CD14-positive monocyte (primary cell): ENCODE measurements around the gene PCNT. TPM values are rescaled to one million over a fixed set of nuclear protein-coding genes. Genes with fewer than 3 reads are reported as not detected.
A peak's percentile ranks its signal among the peaks of the same experiment; 100 is the strongest.

ENCODE experiments used
- DNase-seq, 3 donors: peaks; one replicate each; pipeline ENCODE4 v3.0.0-alpha.2; 2011 to 2022
- H2AFZ ChIP-seq: 2 replicates; pipeline ENCODE4 v1.6.0; 2012; ENCODE audit warnings: mild to moderate bottlenecking, low read depth, low read length, inconsistent platforms; ENCODE audit not compliant: insufficient read depth, poor library complexity, severe bottlenecking
- H3K27ac ChIP-seq, 2 donors: 1 replicate in 1 of 2; 2 replicates in 1 of 2; pipeline ENCODE4 v1.5.1; 2012 to 2013; ENCODE audit warnings: low read length in 2 of 2, control low read depth in 1 of 2, inconsistent platforms in 1 of 2, low read depth in 1 of 2, mild to moderate bottlenecking in 1 of 2
- H3K27me3 ChIP-seq, 2 donors: one replicate each; pipeline versions ENCODE4 v1.6.0 to v1.6.1; 2011 to 2013; ENCODE audit warnings: low read length in 2 of 2; ENCODE audit not compliant: control insufficient read depth in 2 of 2, insufficient read depth in 2 of 2
- H3K36me3 ChIP-seq, 2 donors: replicated peaks in 1 of 2; 1 replicate in 1 of 2; 2 replicates in 1 of 2; pipeline versions ENCODE4 v1.5.1 to v1.6.1; 2012 to 2013; ENCODE audit warnings: low read length in 2 of 2, control low read depth in 1 of 2, inconsistent platforms in 1 of 2, mild to moderate bottlenecking in 1 of 2; ENCODE audit not compliant: insufficient read depth in 2 of 2, control insufficient read depth in 1 of 2
- H3K4me1 ChIP-seq, 2 donors: 1 replicate in 1 of 2; 2 replicates in 1 of 2; pipeline versions ENCODE4 v1.5.1 to v1.6.1; 2012 to 2013; ENCODE audit warnings: low read length in 2 of 2, control low read depth in 1 of 2, inconsistent platforms in 1 of 2, mild to moderate bottlenecking in 1 of 2, moderate library complexity in 1 of 2; ENCODE audit not compliant: insufficient read depth in 2 of 2, control insufficient read depth in 1 of 2
- H3K4me2 ChIP-seq: replicated peaks from 2 replicates; pipeline ENCODE3; 2012; ENCODE audit warnings: low read length, moderate library complexity, mild to moderate bottlenecking; ENCODE audit not compliant: poor library complexity, severe bottlenecking; ENCODE audit errors: extremely low read depth
- H3K4me3 ChIP-seq, 3 experiments: fragments of 200-600 bp in 1 of 3; sonication (generic) in 1 of 3; replicated peaks in 1 of 3; 1 replicate in 2 of 3; 2 replicates in 1 of 3; pipeline ENCODE4 v1.5.1; 2011 to 2013; ENCODE audit warnings: low read length in 3 of 3, mild to moderate bottlenecking in 3 of 3, control low read depth in 2 of 3, low read depth in 2 of 3, inconsistent platforms in 1 of 3, moderate library complexity in 1 of 3
- H3K79me2 ChIP-seq: 2 replicates; pipeline ENCODE4 v1.6.0; 2012; ENCODE audit warnings: mild to moderate bottlenecking, control low read depth, inconsistent platforms, low read length, moderate library complexity; ENCODE audit not compliant: insufficient read depth
- H3K9ac ChIP-seq: 2 replicates; pipeline ENCODE4 v1.6.0; 2017; ENCODE audit warnings: low read length, mild to moderate bottlenecking; ENCODE audit not compliant: insufficient read depth, poor library complexity, severe bottlenecking
- H3K9me3 ChIP-seq, 2 donors: replicated peaks in 1 of 2; 1 replicate in 1 of 2; 2 replicates in 1 of 2; pipeline versions ENCODE4 v1.5.1 to v1.6.1; 2012 to 2013; ENCODE audit warnings: low read length in 2 of 2, control low read depth in 1 of 2; ENCODE audit not compliant: control insufficient read depth in 1 of 2, insufficient read depth in 1 of 2
- H4K20me1 ChIP-seq: 2 replicates; pipeline ENCODE4 v1.6.0; 2012; ENCODE audit warnings: mild to moderate bottlenecking, low read length, control low read depth, moderate library complexity; ENCODE audit not compliant: insufficient read depth
- H3K27ac Mint-ChIP-seq, 7 donors: one replicate each; pipeline ENCODE4 v1.8.0; 2020; ENCODE audit warnings: mild to moderate bottlenecking in 7 of 7, mixed read lengths in 7 of 7, moderate library complexity in 6 of 7, inconsistent platforms in 2 of 7
- H3K27me3 Mint-ChIP-seq, 3 donors: one replicate each; pipeline ENCODE4 v1.8.0; 2021 to 2022; ENCODE audit warnings: low read depth in 3 of 3, mild to moderate bottlenecking in 3 of 3, mixed read lengths in 3 of 3, moderate library complexity in 3 of 3, inconsistent platforms in 1 of 3
- H3K36me3 Mint-ChIP-seq, 2 donors: one replicate each; pipeline ENCODE4 v1.8.0; 2020; ENCODE audit warnings: mixed read lengths in 2 of 2, inconsistent platforms in 1 of 2, mild to moderate bottlenecking in 1 of 2
- H3K4me1 Mint-ChIP-seq: one replicate; pipeline ENCODE4 v1.8.0; 2020; ENCODE audit warnings: mild to moderate bottlenecking, mixed read lengths
- H3K4me3 Mint-ChIP-seq, 2 donors: one replicate each; pipeline ENCODE4 v1.8.0; 2020; ENCODE audit warnings: mild to moderate bottlenecking in 2 of 2, mixed read lengths in 2 of 2, moderate library complexity in 1 of 2
- H3K9me3 Mint-ChIP-seq, 7 donors: one replicate each; pipeline ENCODE4 v1.8.0; 2020 to 2022; ENCODE audit warnings: mixed read lengths in 7 of 7, mild to moderate bottlenecking in 6 of 7, moderate library complexity in 6 of 7, inconsistent platforms in 2 of 7
- WGBS: methylation state at CpG from one replicate; pipeline ENCODE4 v1.1.5; 2013; ENCODE audit warnings: missing lambda C conversion rate; ENCODE audit not compliant: insufficient coverage; 5-methylcytosine and 5-hydroxymethylcytosine counted together
- intact Hi-C, 2 donors: fragments of 100-400 bp; cut with micrococcal nuclease; formaldehyde crosslinking; loops; one replicate each; pipeline versions ENCODE4 v1.15.0 to v1.15.1; 2023
- polyA plus RNA-seq, 3 donors: library from polyadenylated mRNA; depleted of rRNA in 1 of 3; unstranded in 2 of 3; stranded (reverse) in 1 of 3; fragments of 300-500 nt in 2 of 3; fragments of >200 nt in 1 of 3; fragmentation: Illumina TruSeq in 2 of 3; gene quantifications; 1 replicate in 2 of 3; 2 replicates in 1 of 3; pipeline ENCODE4 v1.2.3, GENCODE V29; 2012 to 2021
- TF ChIP-seq, protein P1 (sequence below): fragments of 200-600 bp; IDR thresholded peaks from one replicate; pipeline ENCODE4 v1.8.0; 2022; ENCODE audit warnings: antibody characterized with exemption, mild to moderate bottlenecking

PCNT gene
- polyA plus RNA-seq, 3 donors = 4.2 to 16.3 (median 5.1) TPM

GRCh38 chr21:46356494-46357334, 32.8 kb downstream of the PCNT start:
- Histone ChIP-seq H3K27ac (no peak overlapping the region), H3K4me2 (no peak overlapping the region)
- 88% methylated on average over 21 of the region's 23 CpGs for WGBS

GRCh38 chr21:46357335-46357604, 33.3 kb downstream of the PCNT start:
- peaks cover 78 to 97% of the 10 kb centered on the region in 2 donors for H3K36me3 Mint-ChIP-seq
- H3K4me1 Mint-ChIP-seq = no peaks in the 10 kb centered on the region
- H3K4me3 Mint-ChIP-seq = no peak overlapping the region
- DNase-seq = no peak
- Histone ChIP-seq H4K20me1 (no peaks in the 10 kb centered on the region), H3K9ac (no peak overlapping the region), H3K79me2 (no peaks in the 10 kb centered on the region), H3K4me2 (no peak overlapping the region), H3K36me3 (peaks cover 74 to 88% of the 10 kb centered on the region in 2 donors), H3K9me3 (no peaks in the 10 kb centered on the region), H3K27me3 (no peaks in the 10 kb centered on the region), H3K27ac (no peak overlapping the region), H2AFZ (no peak overlapping the region), H3K4me1 (no peaks in the 10 kb centered on the region), H3K4me3 (no peak overlapping the region)
- TF ChIP-seq, protein P1, sequence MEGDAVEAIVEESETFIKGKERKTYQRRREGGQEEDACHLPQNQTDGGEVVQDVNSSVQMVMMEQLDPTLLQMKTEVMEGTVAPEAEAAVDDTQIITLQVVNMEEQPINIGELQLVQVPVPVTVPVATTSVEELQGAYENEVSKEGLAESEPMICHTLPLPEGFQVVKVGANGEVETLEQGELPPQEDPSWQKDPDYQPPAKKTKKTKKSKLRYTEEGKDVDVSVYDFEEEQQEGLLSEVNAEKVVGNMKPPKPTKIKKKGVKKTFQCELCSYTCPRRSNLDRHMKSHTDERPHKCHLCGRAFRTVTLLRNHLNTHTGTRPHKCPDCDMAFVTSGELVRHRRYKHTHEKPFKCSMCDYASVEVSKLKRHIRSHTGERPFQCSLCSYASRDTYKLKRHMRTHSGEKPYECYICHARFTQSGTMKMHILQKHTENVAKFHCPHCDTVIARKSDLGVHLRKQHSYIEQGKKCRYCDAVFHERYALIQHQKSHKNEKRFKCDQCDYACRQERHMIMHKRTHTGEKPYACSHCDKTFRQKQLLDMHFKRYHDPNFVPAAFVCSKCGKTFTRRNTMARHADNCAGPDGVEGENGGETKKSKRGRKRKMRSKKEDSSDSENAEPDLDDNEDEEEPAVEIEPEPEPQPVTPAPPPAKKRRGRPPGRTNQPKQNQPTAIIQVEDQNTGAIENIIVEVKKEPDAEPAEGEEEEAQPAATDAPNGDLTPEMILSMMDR = no peak
- H3K27me3 Mint-ChIP-seq = peaks cover 0 to 3% (median 0%) of the 10 kb centered on the region in 3 donors
- 100% methylated on average over 3 of the region's 4 CpGs for WGBS
- peaks cover 0 to 5% (median 0%) of the 10 kb centered on the region in 7 donors for H3K9me3 Mint-ChIP-seq
- intact Hi-C loops = no loop called here
- peak overlapping the region in 1 of 7 donors; percentile 37 for H3K27ac Mint-ChIP-seq

More at GRCh38 chr21:46356494-46357334, 32.8 kb downstream of the PCNT start:
- H3K79me2 ChIP-seq = no peaks in the 10 kb centered on the region
- peak overlapping the region in 4 of 7 donors; percentile 30 to 59 (median 47) for H3K27ac Mint-ChIP-seq
- H2AFZ ChIP-seq = no peak overlapping the region
- H3K36me3 ChIP-seq = peaks cover 74 to 88% of the 10 kb centered on the region in 2 donors
- H3K4me1 Mint-ChIP-seq = no peaks in the 10 kb centered on the region
- intact Hi-C loops = no loop called here
- no peaks in the 10 kb centered on the region for H3K27me3 ChIP-seq
- H3K4me3 ChIP-seq = no peak overlapping the region
- peaks cover 0 to 3% (median 0%) of the 10 kb centered on the region in 3 donors for H3K27me3 Mint-ChIP-seq
- peaks cover 75 to 97% of the 10 kb centered on the region in 2 donors for H3K36me3 Mint-ChIP-seq
- H3K9me3 ChIP-seq = no peaks in the 10 kb centered on the region
- H3K9ac ChIP-seq = no peak overlapping the region
- H4K20me1 ChIP-seq = no peaks in the 10 kb centered on the region
- no peaks in the 10 kb centered on the region for H3K4me1 ChIP-seq
- no peak for DNase-seq
- TF ChIP-seq, protein P1 = no peak
- no peak overlapping the region for H3K4me3 Mint-ChIP-seq
- H3K9me3 Mint-ChIP-seq = peaks cover 0 to 5% (median 0%) of the 10 kb centered on the region in 7 donors
